Lung (tissue), 12 donors: ENCODE results near the gene ADAMTS6. TPM values are rescaled to one million over a fixed set of nuclear protein-coding genes. Genes with fewer than 3 reads are reported as not detected.
A peak's percentile ranks its signal among the peaks of the same experiment; 100 is the strongest.

Source experiments
- ATAC-seq: fragments of 200-7000 bp; cut with Tn5 transposase; one replicate; pipeline ENCODE4 v1.9.1; 2020; ENCODE audit warnings: moderate number of reproducible peaks; ENCODE audit not compliant: insufficient read depth, low FRiP score
- DNase-seq, 3 donors: peaks; one replicate each; pipeline ENCODE4 v3.0.0-alpha.2; 2013 to 2017
- H3K27ac ChIP-seq, 2 donors: one replicate each; pipeline ENCODE4 v1.5.1; 2013; ENCODE audit warnings: mild to moderate bottlenecking in 2 of 2, moderate library complexity in 2 of 2, control low read depth in 1 of 2, inconsistent platforms in 1 of 2, low read depth in 1 of 2, low read length in 1 of 2
- H3K27me3 ChIP-seq, 3 donors: one replicate each; pipeline ENCODE4 v1.5.1; 2013; ENCODE audit warnings: low read length in 2 of 3; ENCODE audit not compliant: control insufficient read depth in 3 of 3, insufficient read depth in 3 of 3
- H3K36me3 ChIP-seq, 4 donors: one replicate each; pipeline ENCODE4 v1.5.1; 2013; ENCODE audit warnings: low read length in 4 of 4, mild to moderate bottlenecking in 1 of 4, moderate library complexity in 1 of 4; ENCODE audit not compliant: control insufficient read depth in 4 of 4, insufficient read depth in 4 of 4
- H3K4me1 ChIP-seq, 5 donors: one replicate each; pipeline ENCODE4 v1.5.1; 2013; ENCODE audit warnings: low read length in 5 of 5, mild to moderate bottlenecking in 2 of 5, moderate library complexity in 1 of 5; ENCODE audit not compliant: control insufficient read depth in 5 of 5, insufficient read depth in 5 of 5
- H3K4me3 ChIP-seq: one replicate; pipeline ENCODE4 v1.5.1; 2013; ENCODE audit warnings: mild to moderate bottlenecking, control low read depth, moderate library complexity
- H3K9ac ChIP-seq, 2 donors: one replicate each; pipeline ENCODE4 v1.5.1; 2013; ENCODE audit warnings: low read length in 2 of 2, control low read depth in 1 of 2; ENCODE audit not compliant: insufficient read depth in 1 of 2
- H3K9me3 ChIP-seq, 4 donors: one replicate each; pipeline ENCODE4 v1.5.1; 2013; ENCODE audit warnings: low read length in 3 of 4, mild to moderate bottlenecking in 1 of 4, moderate library complexity in 1 of 4; ENCODE audit not compliant: control insufficient read depth in 4 of 4, insufficient read depth in 3 of 4
- CTCF ChIP-seq: IDR thresholded peaks from 2 replicates; pipeline ENCODE4 v1.5.1; 2012; ENCODE audit warnings: mild to moderate bottlenecking; ENCODE audit errors: control extremely low read depth, extremely low read depth
- WGBS, 2 donors: extraction: QIAGEN DNeasy Blood & Tissue Kit; methylation state at CpG; one replicate each; pipeline ENCODE4 v1.1.7; 2013; 5-methylcytosine and 5-hydroxymethylcytosine counted together
- polyA plus RNA-seq, 2 donors: library from polyadenylated mRNA; stranded (reverse); fragments of 200-250 nt; gene quantifications; one replicate each; pipeline ENCODE4 v1.2.1, GENCODE V29; 2013
- total RNA-seq, 2 donors: library from RNA; depleted of rRNA in 1 of 2; stranded (reverse); fragments of >200 nt in 1 of 2; gene quantifications; one replicate each; pipeline ENCODE4 v1.2.1, GENCODE V29; 2014 to 2021
- donor health status: control.
- donor health status: control.
- donor health status: Bipolar disorder and iron deficiency.
- donor health status: healthy.
- donor health status: DM: yes; HTN: yes; CAD: no.

ADAMTS6 gene
- total and polyA plus RNA-seq, 4 donors = 0.19 to 16.8 (median 3.3) TPM

- 81 to 90% methylated on average over 4 of the region's 4 CpGs for WGBS, 2 donors
- H3K9me3 ChIP-seq = no peaks in the 10 kb centered on the region
- no peak overlapping the region for H3K4me3 ChIP-seq
- DNase-seq (peak in 2 of 3 donors; percentile 57 to 65), ATAC-seq (no peak)
- no peak overlapping the region for H3K9ac ChIP-seq
- no peak for TF ChIP-seq CTCF
- H3K36me3 ChIP-seq = no peaks in the 10 kb centered on the region
- H3K4me1 ChIP-seq = peaks cover 0 to 29% (median 0%) of the 10 kb centered on the region in 5 donors
- H3K27ac ChIP-seq = no peak overlapping the region
- no peaks in the 10 kb centered on the region for H3K27me3 ChIP-seq
These were observed 235.0 kb downstream of the ADAMTS6 start for GRCh38 chr5:65246741-65247140.

- TF ChIP-seq CTCF = no peak
- Histone ChIP-seq H3K4me3 (no peak overlapping the region), H3K9ac (no peak overlapping the region), H3K4me1 (peaks cover 0 to 20% (median 0%) of the 10 kb centered on the region in 5 donors), H3K9me3 (no peaks in the 10 kb centered on the region), H3K36me3 (no peaks in the 10 kb centered on the region), H3K27ac (no peak overlapping the region), H3K27me3 (no peaks in the 10 kb centered on the region)
- DNase-seq = peak in 2 of 3 donors; percentile 35 to 58
- ATAC-seq = no peak
- WGBS, 2 donors = 85 to 86% methylated on average over 4 of the region's 4 CpGs
These were observed 237.7 kb downstream of the ADAMTS6 start for GRCh38 chr5:65244031-65244430.

- H3K27ac ChIP-seq = no peak overlapping the region
- no peaks in the 10 kb centered on the region for H3K36me3 ChIP-seq
- 72 to 93% methylated on average over 2 of the region's 2 CpGs for WGBS, 2 donors
- H3K9me3 ChIP-seq = no peaks in the 10 kb centered on the region
- ATAC-seq (no peak), DNase-seq (no peak)
- no peak overlapping the region for H3K9ac ChIP-seq
- H3K27me3 ChIP-seq = no peaks in the 10 kb centered on the region
- no peak overlapping the region for H3K4me3 ChIP-seq
- peaks cover 0 to 20% (median 0%) of the 10 kb centered on the region in 5 donors for H3K4me1 ChIP-seq
- TF ChIP-seq CTCF = no peak
These were observed 238.6 kb downstream of the ADAMTS6 start for GRCh38 chr5:65243161-65243560.

GRCh38 chr5:65229841-65230240, 251.9 kb downstream of the ADAMTS6 start:
- Histone ChIP-seq H3K27ac (no peak overlapping the region), H3K4me1 (no peaks in the 10 kb centered on the region), H3K4me3 (no peak overlapping the region), H3K9me3 (peaks cover 0 to 9% (median 4%) of the 10 kb centered on the region in 4 donors), H3K9ac (no peak overlapping the region), H3K36me3 (no peaks in the 10 kb centered on the region), H3K27me3 (no peaks in the 10 kb centered on the region)
- DNase-seq (no peak), ATAC-seq (no peak)
- WGBS, 2 donors = 93 to 97% methylated on average over 1 of the region's 1 CpG
- TF ChIP-seq CTCF = no peak
